ENCODE data around the gene DTD2.

The DTD2 gene

GRCh38 chr14:31428011-31428410, 29.3 kb downstream of the DTD2 start:
- H3K27ac Mint-ChIP-seq = no peak overlapping the region
- TF ChIP-seq CTCF (IDR thresholded peaks at IDR 0.05) = no peak

GRCh38 chr14:31426663-31427062, 30.6 kb downstream of the DTD2 start:
- H3K27ac Mint-ChIP-seq = no peak overlapping the region
- TF ChIP-seq CTCF (IDR thresholded peaks at IDR 0.05) = no peak
- peaks cover 10% of the 10 kb centered on the region for H3K9me3 Mint-ChIP-seq
- DNase-seq = no peak
- H3K36me3 Mint-ChIP-seq (ENCODE audit: low read depth) = peaks cover 7% of the 10 kb centered on the region
- H3K4me1 Mint-ChIP-seq = no peaks in the 10 kb centered on the region
- no peak overlapping the region for H3K4me3 Mint-ChIP-seq
- H3K27me3 Mint-ChIP-seq (ENCODE audit: low read depth, poor library complexity) = peaks cover 5% of the 10 kb centered on the region

More at GRCh38 chr14:31428011-31428410, 29.3 kb downstream of the DTD2 start:
- DNase-seq = no peak
- Mint-ChIP-seq H3K36me3 (ENCODE audit: low read depth) (peaks cover 18% of the 10 kb centered on the region), H3K4me3 (no peak overlapping the region), H3K4me1 (no peaks in the 10 kb centered on the region), H3K27me3 (ENCODE audit: low read depth, poor library complexity) (peaks cover 5% of the 10 kb centered on the region), H3K9me3 (peaks cover 22% of the 10 kb centered on the region)

- Mint-ChIP-seq H3K27me3 (ENCODE audit: low read depth, poor library complexity) (peaks cover 5% of the 10 kb centered on the region), H3K27ac (no peak overlapping the region), H3K4me1 (no peaks in the 10 kb centered on the region), H3K36me3 (ENCODE audit: low read depth) (no peaks in the 10 kb centered on the region), H3K9me3 (peaks cover 5% of the 10 kb centered on the region), H3K4me3 (no peak overlapping the region)
- DNase-seq = no peak
- TF ChIP-seq CTCF (IDR thresholded peaks at IDR 0.05) = no peak
These were observed 31.4 kb downstream of the DTD2 start for GRCh38 chr14:31425905-31426304.

GRCh38 chr14:31421200-31421599, 36.1 kb downstream of the DTD2 start:
- no peaks in the 10 kb centered on the region for H3K9me3 Mint-ChIP-seq
- H3K4me1 Mint-ChIP-seq = peaks cover 17% of the 10 kb centered on the region
- H3K27me3 Mint-ChIP-seq (ENCODE audit: low read depth, poor library complexity) = peaks cover 3% of the 10 kb centered on the region
- no peak for DNase-seq
- peaks cover 6% of the 10 kb centered on the region for H3K36me3 Mint-ChIP-seq (ENCODE audit: low read depth)
- peak overlapping the region; percentile 86 for H3K4me3 Mint-ChIP-seq
- no peak overlapping the region for H3K27ac Mint-ChIP-seq
- no peak for TF ChIP-seq CTCF (IDR thresholded peaks at IDR 0.05)

- H3K27ac Mint-ChIP-seq = peak within 1 kb of the TSS; percentile 97
- H3K36me3 Mint-ChIP-seq (ENCODE audit: low read depth) = peaks cover 6% of the 10 kb centered on the region
- DNase-seq = peak; percentile 98
- no peaks in the 10 kb centered on the region for H3K9me3 Mint-ChIP-seq
- no peak for TF ChIP-seq CTCF (IDR thresholded peaks at IDR 0.05)
- H3K27me3 Mint-ChIP-seq (ENCODE audit: low read depth, poor library complexity) = peaks cover 3% of the 10 kb centered on the region
- H3K4me3 Mint-ChIP-seq = peak within 1 kb of the TSS; percentile 86
- H3K4me1 Mint-ChIP-seq = peaks cover 17% of the 10 kb centered on the region
These were observed 36.8 kb downstream of the DTD2 start, which contains the start of gene HEATR5A for GRCh38 chr14:31420319-31421111. Gene HEATR5A (minus strand): TSS chr14:31420550. CDS start chr14:31402975, 17,575 bp downstream.

- no peak for TF ChIP-seq CTCF (IDR thresholded peaks at IDR 0.05)
- Mint-ChIP-seq H3K27ac (peak overlapping the region; percentile 97), H3K36me3 (ENCODE audit: low read depth) (peaks cover 6% of the 10 kb centered on the region), H3K9me3 (no peaks in the 10 kb centered on the region), H3K4me3 (peak overlapping the region; percentile 86), H3K4me1 (peaks cover 17% of the 10 kb centered on the region), H3K27me3 (ENCODE audit: low read depth, poor library complexity) (no peaks in the 10 kb centered on the region)
- peak; percentile 80 for DNase-seq
These were observed 37.4 kb downstream of the DTD2 start for GRCh38 chr14:31419967-31420318.

All from nephron progenitor cell (in vitro differentiated cells).